Measurements from ENCODE around the gene PRR5L.

DNA sequence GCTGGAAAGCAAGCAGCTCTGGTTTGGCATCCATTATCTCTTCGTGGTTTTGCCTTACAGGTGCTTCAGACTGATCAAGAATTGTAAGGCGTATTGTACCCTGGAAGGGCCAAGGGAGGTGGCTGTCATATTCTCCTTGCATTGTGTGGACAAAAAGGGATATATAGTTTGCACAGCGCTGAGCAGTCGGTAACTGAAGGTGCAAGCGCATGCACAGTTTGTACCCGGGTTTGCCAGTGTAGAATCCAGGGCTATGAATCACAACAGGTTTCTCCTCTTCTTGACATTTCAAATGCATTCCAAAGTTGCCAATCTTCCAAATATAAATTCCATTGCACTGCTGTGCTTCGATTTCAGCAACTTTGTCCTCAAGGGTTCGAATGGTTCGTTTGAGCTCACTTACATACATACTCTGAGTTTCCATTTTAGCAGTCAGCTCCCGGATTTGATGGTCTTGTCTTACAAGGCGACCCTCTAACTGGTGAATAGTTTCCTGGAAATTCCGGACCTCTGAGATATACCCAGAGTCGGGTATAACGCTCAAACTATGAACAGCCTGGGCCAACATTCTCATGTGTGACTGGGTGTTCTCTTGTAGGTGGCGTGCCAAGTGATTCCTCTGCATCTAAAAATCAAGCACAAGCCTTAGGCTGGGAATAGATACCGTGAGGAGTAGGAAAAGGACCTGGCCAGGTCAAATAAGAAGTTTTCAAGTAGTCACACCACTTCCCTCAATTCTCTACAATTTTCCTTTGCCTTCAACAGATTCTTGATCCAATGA, 194.1 kb downstream of the PRR5L start:
- no peak for TF ChIP-seq EZH2 (IDR thresholded peaks at IDR 0.05; ENCODE audit: low read length)
- TF ChIP-seq, protein P1, sequence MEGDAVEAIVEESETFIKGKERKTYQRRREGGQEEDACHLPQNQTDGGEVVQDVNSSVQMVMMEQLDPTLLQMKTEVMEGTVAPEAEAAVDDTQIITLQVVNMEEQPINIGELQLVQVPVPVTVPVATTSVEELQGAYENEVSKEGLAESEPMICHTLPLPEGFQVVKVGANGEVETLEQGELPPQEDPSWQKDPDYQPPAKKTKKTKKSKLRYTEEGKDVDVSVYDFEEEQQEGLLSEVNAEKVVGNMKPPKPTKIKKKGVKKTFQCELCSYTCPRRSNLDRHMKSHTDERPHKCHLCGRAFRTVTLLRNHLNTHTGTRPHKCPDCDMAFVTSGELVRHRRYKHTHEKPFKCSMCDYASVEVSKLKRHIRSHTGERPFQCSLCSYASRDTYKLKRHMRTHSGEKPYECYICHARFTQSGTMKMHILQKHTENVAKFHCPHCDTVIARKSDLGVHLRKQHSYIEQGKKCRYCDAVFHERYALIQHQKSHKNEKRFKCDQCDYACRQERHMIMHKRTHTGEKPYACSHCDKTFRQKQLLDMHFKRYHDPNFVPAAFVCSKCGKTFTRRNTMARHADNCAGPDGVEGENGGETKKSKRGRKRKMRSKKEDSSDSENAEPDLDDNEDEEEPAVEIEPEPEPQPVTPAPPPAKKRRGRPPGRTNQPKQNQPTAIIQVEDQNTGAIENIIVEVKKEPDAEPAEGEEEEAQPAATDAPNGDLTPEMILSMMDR (optimal IDR thresholded peaks at IDR 0.05 in 1 of 3, IDR thresholded peaks at IDR 0.05 in 1 of 3, conservative IDR thresholded peaks at IDR 0.05 in 1 of 3; ENCODE audit: extremely low read depth in 1 of 3, insufficient read depth in 2 of 3, low read length in 3 of 3) = no peak
